Natural killer cell (primary cell): Measurements from ENCODE around the gene NPM1. TPM values are rescaled to one million over a fixed set of nuclear protein-coding genes. Genes with fewer than 3 reads are reported as not detected.
A peak's percentile ranks its signal among the peaks of the same experiment; 100 is the strongest.

Experiments used
- ATAC-seq, 3 donors: fragments of 150-1000 bp in 2 of 3; fragments of 200-7000 bp in 1 of 3; cut with Tn5 transposase; 1 replicate in 1 of 3; 2 replicates in 2 of 3; pipeline ENCODE4 v1.10.0; 2021; ENCODE audit warnings: mild to moderate bottlenecking in 2 of 3, moderate library complexity in 2 of 3
- DNase-seq, 2 donors: peaks; one replicate each; pipeline versions ENCODE4 v3.0.0 to v3.0.0-alpha.2; 2013 to 2021; ENCODE audit warnings: mixed read lengths in 1 of 2
- H3K27ac ChIP-seq: one replicate; pipeline ENCODE4 v1.5.1; 2013; ENCODE audit warnings: mild to moderate bottlenecking, low read length
- H3K27me3 ChIP-seq: one replicate; pipeline ENCODE4 v1.6.1; 2013; ENCODE audit warnings: low read length; ENCODE audit not compliant: control insufficient read depth, insufficient read depth
- H3K36me3 ChIP-seq: one replicate; pipeline ENCODE4 v1.6.1; 2013; ENCODE audit warnings: low read length; ENCODE audit not compliant: control insufficient read depth, insufficient read depth
- H3K4me1 ChIP-seq: one replicate; pipeline ENCODE4 v1.6.1; 2013; ENCODE audit warnings: low read length; ENCODE audit not compliant: control insufficient read depth, insufficient read depth
- H3K4me3 ChIP-seq: one replicate; pipeline ENCODE4 v1.5.1; 2013; ENCODE audit warnings: low read length
- H3K9me3 ChIP-seq: one replicate; pipeline ENCODE4 v1.6.1; 2013; ENCODE audit warnings: low read length; ENCODE audit not compliant: control insufficient read depth, insufficient read depth
- H3K27ac Mint-ChIP-seq, 2 donors: one replicate each; pipeline ENCODE4 v1.8.0; 2022; ENCODE audit warnings: mild to moderate bottlenecking in 2 of 2, mixed read lengths in 2 of 2, moderate library complexity in 1 of 2
- H3K27me3 Mint-ChIP-seq, 2 donors: one replicate each; pipeline ENCODE4 v1.8.0; 2022; ENCODE audit warnings: low read depth in 2 of 2, mixed read lengths in 2 of 2
- H3K36me3 Mint-ChIP-seq: one replicate; pipeline ENCODE4 v1.8.0; 2022; ENCODE audit warnings: mixed read lengths
- H3K4me1 Mint-ChIP-seq, 2 donors: one replicate each; pipeline ENCODE4 v1.8.0; 2022; ENCODE audit warnings: mixed read lengths in 2 of 2
- H3K4me3 Mint-ChIP-seq: one replicate; pipeline ENCODE4 v1.8.0; 2022; ENCODE audit warnings: mild to moderate bottlenecking, moderate library complexity, mixed read lengths
- H3K9me3 Mint-ChIP-seq, 2 donors: one replicate each; pipeline ENCODE4 v1.8.0; 2022; ENCODE audit warnings: mixed read lengths in 2 of 2
- CTCF ChIP-seq: fragments of 200-600 bp; IDR thresholded peaks from one replicate; pipeline ENCODE4 v1.8.0; 2022; ENCODE audit warnings: antibody characterized with exemption
- WGBS: methylation state at CpG from one replicate; pipeline ENCODE4 v1.1.7; 2013; ENCODE audit warnings: missing lambda C conversion rate; ENCODE audit not compliant: insufficient coverage; 5-methylcytosine and 5-hydroxymethylcytosine counted together
- intact Hi-C: fragments of 100-400 bp; cut with micrococcal nuclease; formaldehyde crosslinking; loops from one replicate; pipeline ENCODE4 v1.14.2; 2022
- total RNA-seq, 4 donors: library from RNA; stranded (reverse); fragments of 120-200 nt in 1 of 4; gene quantifications; one replicate each; pipeline versions ENCODE4 v1.2.3 to v1.2.4, GENCODE V29; 2013 to 2022

Gene NPM1
- total RNA-seq, 3 donors from 2014 or later (not counting 1 experiment from before 2014, with no cell fraction given), result 440 to 554 (median 454) TPM

- H3K27ac ChIP-seq, result peak overlapping the region; percentile 85
- no peak for TF ChIP-seq CTCF
- H3K36me3 ChIP-seq, result peaks cover 25% of the 10 kb centered on the region
- no peak for ATAC-seq
- peaks cover 16% of the 10 kb centered on the region for H3K36me3 Mint-ChIP-seq
- 4% methylated on average over 14 of the region's 14 CpGs for WGBS
- H3K27me3 ChIP-seq, result no peaks in the 10 kb centered on the region
- peaks cover 60 to 63% of the 10 kb centered on the region in 2 donors for H3K4me1 Mint-ChIP-seq
- no peak for DNase-seq
- H3K9me3 ChIP-seq, result no peaks in the 10 kb centered on the region
- no peaks in the 10 kb centered on the region for H3K27me3 Mint-ChIP-seq
- no peaks in the 10 kb centered on the region for H3K9me3 Mint-ChIP-seq
- intact Hi-C loops, result no loop called here
- H3K4me3 ChIP-seq, result peak overlapping the region; percentile 62
- H3K4me1 ChIP-seq, result peaks cover 31% of the 10 kb centered on the region
- H3K27ac Mint-ChIP-seq, result peak overlapping the region; percentile 94 to 100
- H3K4me3 Mint-ChIP-seq, result peak overlapping the region; percentile 97
These were observed 1.1 kb downstream of the NPM1 start for GRCh38 chr5:171388816-171389168.

- intact Hi-C loops, result no loop called here
- WGBS, result 62% methylated on average over 8 of the region's 8 CpGs
- peak overlapping the region; percentile 55 for H3K4me3 Mint-ChIP-seq
- no peaks in the 10 kb centered on the region for H3K27me3 ChIP-seq
- peaks cover 24% of the 10 kb centered on the region for H3K36me3 Mint-ChIP-seq
- H3K4me3 ChIP-seq, result no peak overlapping the region
- H3K27ac Mint-ChIP-seq, result peak overlapping the region; percentile 45 to 58
- TF ChIP-seq CTCF, result no peak
- no peaks in the 10 kb centered on the region for H3K27me3 Mint-ChIP-seq
- peaks cover 66 to 69% of the 10 kb centered on the region in 2 donors for H3K4me1 Mint-ChIP-seq
- H3K9me3 Mint-ChIP-seq, result no peaks in the 10 kb centered on the region
- ATAC-seq, result no peak
- no peaks in the 10 kb centered on the region for H3K9me3 ChIP-seq
- DNase-seq, result peak in 1 of 2 donors; percentile 51
- no peak overlapping the region for H3K27ac ChIP-seq
- peaks cover 31% of the 10 kb centered on the region for H3K4me1 ChIP-seq
- H3K36me3 ChIP-seq, result peaks cover 44% of the 10 kb centered on the region
These were observed 3.4 kb downstream of the NPM1 start for GRCh38 chr5:171390883-171391677.

GRCh38 chr5:171391996-171392577 is 4.4 kb downstream of the NPM1 start:
- WGBS, result 86% methylated on average over 14 of the region's 14 CpGs
- H3K4me1 ChIP-seq, result peaks cover 27% of the 10 kb centered on the region
- H3K4me3 ChIP-seq, result no peak overlapping the region
- H3K9me3 Mint-ChIP-seq, result no peaks in the 10 kb centered on the region
- peaks cover 65 to 70% of the 10 kb centered on the region in 2 donors for H3K4me1 Mint-ChIP-seq
- no peak overlapping the region for H3K27ac ChIP-seq
- H3K27me3 Mint-ChIP-seq, result no peaks in the 10 kb centered on the region
- H3K9me3 ChIP-seq, result no peaks in the 10 kb centered on the region
- no peak overlapping the region for H3K4me3 Mint-ChIP-seq
- H3K27me3 ChIP-seq, result no peaks in the 10 kb centered on the region
- peaks cover 24% of the 10 kb centered on the region for H3K36me3 Mint-ChIP-seq
- DNase-seq, result no peak
- intact Hi-C loops, result no loop called here
- ATAC-seq, result no peak
- H3K27ac Mint-ChIP-seq, result peak overlapping the region in 1 of 2 donors; percentile 37
- TF ChIP-seq CTCF, result no peak
- peaks cover 52% of the 10 kb centered on the region for H3K36me3 ChIP-seq
